Right cardiac atrium (tissue), 5 donors: ENCODE measurements around the gene CHRM5. TPM values are rescaled to one million over a fixed set of nuclear protein-coding genes. Genes with fewer than 3 reads are reported as not detected.

Source experiments
- polyA plus RNA-seq: library from polyadenylated mRNA; stranded (reverse); fragments of 200-250 nt; gene quantifications from one replicate; pipeline ENCODE4 v1.2.3, GENCODE V29; 2013
- total RNA-seq, 4 donors: library from RNA; stranded (reverse); fragmentation: NEBNext Ultra II Directional; extraction: Animal tissue kit (Norgen Biotek cat#: 25700); gene quantifications; one replicate each; pipeline ENCODE4 v1.2.1, GENCODE V29; 2021
- donor health status: healthy with polysubstance abuse.
- donor health status: DM: no; HTN: yes; CAD: no.
- donor health status: DM: no; HTN: no; CAD: no.
- donor health status: DM: no; HTN: yes; CAD: no; lungs with severe emphysema.
- donor health status: DM: yes; HTN: yes; CAD: no.

CHRM5 gene
- total and polyA plus RNA-seq, 5 donors: not detected

Other genes with a start within 250 kb of the CHRM5 start
- gene AVEN, start 70.7 kb downstream of the CHRM5 start, total RNA-seq: 10 to 100 TPM; 15.1 to 20.3 (median 16.8) TPM
- 20.0 TPM for gene AVEN, start 70.7 kb downstream of the CHRM5 start, polyA plus RNA-seq
- 10 to 100 TPM; 66.0 to 90.0 (median 72.8) TPM for gene EMC7, start 133.4 kb downstream of the CHRM5 start, total RNA-seq
- 109 TPM for gene EMC7, start 133.4 kb downstream of the CHRM5 start, polyA plus RNA-seq
- gene PGBD4, start 133.6 kb downstream of the CHRM5 start, total RNA-seq: 1 to 10 TPM; 2.2 to 2.9 (median 2.7) TPM
- 1.5 TPM for gene PGBD4, start 133.6 kb downstream of the CHRM5 start, polyA plus RNA-seq
- 10 to 100 TPM; 18.3 to 26.1 (median 21.5) TPM for gene KATNBL1, start 241.6 kb downstream of the CHRM5 start, total RNA-seq
- gene KATNBL1, start 241.6 kb downstream of the CHRM5 start, polyA plus RNA-seq: 12.0 TPM